Superior temporal gyrus (tissue), 1 donor: ENCODE measurements around the gene ADAMTS15.

Source experiments
- DNase-seq: peaks from one replicate; pipeline ENCODE4 v3.0.0-alpha.2; 2016; ENCODE audit errors: extremely low spot score

Gene ADAMTS15

GRCh38 chr11:130457623-130458409 is 9.4 kb downstream of the ADAMTS15 start:
- no peak for DNase-seq

DNA sequence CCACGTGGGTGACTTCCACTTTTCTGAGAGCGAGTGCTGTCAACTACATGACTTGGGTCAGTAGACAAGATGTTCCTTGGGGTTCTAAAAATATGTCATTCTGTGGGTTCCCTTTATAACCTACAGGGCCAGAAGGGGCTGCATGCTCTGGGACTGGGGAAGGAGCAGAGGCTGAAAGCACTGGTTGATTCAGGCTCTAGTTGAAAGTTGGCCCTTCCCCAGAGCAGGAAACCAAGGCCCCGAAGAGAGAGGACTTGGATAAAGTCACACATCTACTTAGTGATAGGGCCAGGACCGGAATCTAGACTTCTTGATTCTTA is 9.9 kb downstream of the ADAMTS15 start:
- no peak for DNase-seq

- DNase-seq, result no peak
These were observed 11.1 kb downstream of the ADAMTS15 start for GRCh38 chr11:130459521-130459920.

- DNase-seq, result no peak
These were observed 13.8 kb downstream of the ADAMTS15 start for GRCh38 chr11:130462101-130462885.

DNA sequence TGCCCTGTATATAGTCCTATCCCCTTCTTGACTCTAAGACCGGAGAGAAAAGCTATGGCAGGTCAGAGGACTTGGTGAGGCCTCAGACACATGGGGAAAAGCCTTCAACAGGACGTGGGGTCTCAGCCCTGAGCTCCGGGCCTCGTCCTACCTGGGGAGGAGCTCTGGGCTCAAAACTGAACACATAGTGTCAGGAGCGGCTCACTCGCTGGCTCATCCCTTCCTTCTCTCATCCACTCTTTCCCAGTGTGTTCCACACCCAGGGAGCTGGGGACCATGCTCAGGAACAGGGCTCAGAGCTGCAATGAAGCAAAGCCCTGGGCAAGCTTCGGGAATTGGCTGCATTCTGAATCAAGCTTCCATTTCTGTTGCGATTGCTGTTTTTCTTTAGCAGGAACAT is 14.5 kb downstream of the ADAMTS15 start:
- no peak for DNase-seq

GRCh38 chr11:130464291-130464812 is 15.9 kb downstream of the ADAMTS15 start:
- DNase-seq, result no peak

- DNase-seq, result no peak
These were observed 16.8 kb downstream of the ADAMTS15 start for GRCh38 chr11:130465263-130465662.

DNA sequence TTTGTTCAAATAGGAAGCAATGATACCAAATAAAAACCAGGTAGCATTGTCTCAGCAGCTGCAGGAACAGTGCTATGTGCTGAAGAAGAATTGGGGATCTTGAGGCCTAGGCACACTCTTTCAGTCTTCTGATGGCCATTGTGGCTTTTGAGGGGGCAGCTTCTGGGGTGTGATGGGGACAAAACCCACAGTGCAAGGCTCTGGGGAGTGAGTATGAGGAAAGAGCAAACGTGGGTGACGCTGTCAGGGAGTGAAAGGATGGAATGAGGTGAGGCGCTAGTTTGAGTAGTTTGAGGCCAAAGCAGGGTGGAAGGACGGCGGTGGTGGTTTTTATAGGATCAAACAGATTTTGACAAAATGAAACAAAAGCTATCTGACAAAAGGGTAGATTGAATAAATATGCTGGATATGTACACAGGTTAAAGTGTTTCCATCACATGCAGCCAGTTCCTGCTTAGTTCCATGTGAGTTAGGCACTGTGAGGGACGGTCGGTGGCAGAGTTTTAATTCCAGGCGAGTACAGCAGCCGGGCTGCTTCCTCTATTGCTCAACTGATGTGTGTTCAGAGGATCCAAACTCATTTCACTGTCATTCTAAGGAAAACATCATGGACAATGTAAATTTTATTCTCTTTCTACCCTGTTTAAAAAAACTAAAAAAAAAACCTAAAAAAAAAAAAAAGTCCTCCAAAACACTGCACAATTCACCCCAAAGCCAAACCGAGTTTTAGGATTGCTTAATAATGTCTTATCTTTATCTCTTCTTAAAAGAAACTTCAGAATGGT is 18.9 kb downstream of the ADAMTS15 start:
- DNase-seq, result no peak

GRCh38 chr11:130469181-130469580 is 20.7 kb downstream of the ADAMTS15 start:
- no peak for DNase-seq

GRCh38 chr11:130470832-130471706 is 22.6 kb downstream of the ADAMTS15 start:
- no peak for DNase-seq

DNA sequence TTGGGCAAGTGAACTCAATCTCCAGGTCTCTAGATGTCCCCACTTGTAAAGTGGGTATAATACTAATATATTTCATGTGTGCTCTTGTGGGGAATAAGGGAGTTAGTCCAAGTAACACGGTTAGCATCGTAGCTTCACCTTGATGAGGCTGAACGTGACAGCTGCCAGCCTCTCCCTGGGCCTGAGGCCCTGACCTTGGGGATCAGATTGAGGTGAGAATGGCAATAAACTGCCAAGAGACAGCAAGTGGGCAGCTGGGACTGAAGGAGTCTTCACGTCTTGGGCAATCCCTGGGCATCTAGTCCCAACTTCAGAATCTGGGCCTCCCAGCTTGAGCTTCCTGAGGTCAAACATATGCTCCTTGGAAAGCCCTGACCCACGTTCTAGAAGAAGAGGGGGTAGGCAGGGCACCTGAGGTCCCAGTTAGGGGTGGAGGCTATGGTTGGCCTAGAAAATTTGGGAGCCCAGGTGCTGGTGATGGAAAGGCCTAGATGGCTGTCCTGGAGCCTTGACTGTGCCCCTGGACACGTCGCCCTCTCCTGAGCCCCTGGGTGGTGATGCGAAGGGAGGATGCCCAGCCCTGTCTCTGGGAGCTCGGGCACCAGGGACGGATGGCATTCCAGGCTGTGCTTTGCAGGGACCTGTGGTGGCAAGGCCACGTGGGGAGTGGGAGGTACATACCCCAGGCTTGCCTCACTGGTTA is 23.4 kb downstream of the ADAMTS15 start:
- DNase-seq, result no peak

DNA sequence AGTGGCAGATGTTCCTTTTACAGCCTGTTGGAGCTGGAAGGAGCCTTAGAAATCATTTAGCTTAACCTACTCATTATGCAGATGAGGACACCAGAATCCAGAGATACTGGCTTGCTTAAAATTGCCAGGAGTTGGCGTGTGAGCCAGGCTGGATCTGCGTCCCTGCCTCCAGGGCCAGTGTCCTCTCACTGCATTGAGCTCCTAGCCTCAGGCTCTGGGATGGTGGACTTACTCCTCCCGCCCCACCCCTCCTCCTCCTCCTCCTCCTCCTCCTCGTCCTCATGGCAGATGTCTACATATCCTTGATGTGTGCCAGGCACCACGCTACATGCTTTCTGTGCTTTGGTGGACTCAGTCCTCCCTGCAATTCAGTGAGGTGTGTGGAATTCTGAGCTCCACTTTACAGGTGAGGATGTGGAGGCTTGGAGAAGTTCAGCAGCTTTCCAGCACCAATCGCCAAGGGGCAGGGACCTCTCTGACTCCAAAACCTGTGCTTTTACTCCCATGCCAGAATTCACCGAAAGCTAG is 24.1 kb downstream of the ADAMTS15 start:
- no peak for DNase-seq

GRCh38 chr11:130473056-130473794 is 24.8 kb downstream of the ADAMTS15 start:
- DNase-seq, result no peak

DNA sequence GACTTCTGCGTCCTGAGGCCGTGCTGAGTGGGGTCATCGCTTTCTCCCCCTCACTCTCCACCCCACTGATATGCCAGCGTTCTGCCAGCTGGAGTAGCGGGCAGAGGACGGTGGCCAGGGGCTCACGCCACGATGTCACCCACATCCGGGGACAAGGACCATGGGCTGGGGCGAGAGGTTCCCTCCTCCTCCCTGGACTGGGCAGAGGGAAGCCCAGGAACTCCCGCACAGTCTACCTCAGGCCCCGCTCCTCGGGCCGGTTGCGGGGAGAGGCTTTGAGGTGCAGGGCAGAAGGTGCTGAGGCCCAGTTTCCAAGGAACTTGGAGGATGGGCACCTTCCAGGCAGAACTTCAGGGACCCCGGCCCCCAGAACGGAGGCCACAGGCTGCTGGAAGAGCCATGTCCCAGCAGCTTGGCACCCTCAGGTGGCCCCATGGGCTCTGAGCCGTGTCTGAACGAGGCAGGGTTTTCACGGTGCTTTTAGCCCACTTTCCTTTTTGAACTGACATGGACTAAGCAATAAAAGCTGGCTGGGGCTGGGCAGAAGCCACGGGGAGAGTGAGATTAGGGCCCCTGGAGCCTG is 25.4 kb downstream of the ADAMTS15 start:
- DNase-seq, result no peak

GRCh38 chr11:130474637-130475400 is 26.4 kb downstream of the ADAMTS15 start:
- DNase-seq, result no peak

- DNase-seq, result no peak
These were observed 27.1 kb downstream of the ADAMTS15 start for GRCh38 chr11:130475426-130476053.

GRCh38 chr11:130476200-130476921 is 27.9 kb downstream of the ADAMTS15 start:
- no peak for DNase-seq
